Keratinocyte (primary cell): ENCODE data around the gene ZNF431. TPM values are rescaled to one million over a fixed set of nuclear protein-coding genes. Genes with fewer than 3 reads are reported as not detected.

ENCODE experiments used
- DNase-seq: peaks from one replicate; pipeline ENCODE4 v3.0.0-alpha.2; 2011; ENCODE audit warnings: low read depth, missing footprints, low spot score
- FAIRE-seq: peaks from 2 replicates; lab custom pipeline; 2011; peaks lifted over from hg19 to GRCh38; lab: Jason Lieb, UNC
- H2AFZ ChIP-seq: 2 replicates; pipeline ENCODE4 v1.6.0; 2012; ENCODE audit warnings: low read length, control low read depth, inconsistent platforms; ENCODE audit not compliant: control insufficient read depth
- H3K27ac ChIP-seq: 2 replicates; pipeline ENCODE4 v1.5.1; 2011; ENCODE audit warnings: low read length; ENCODE audit not compliant: control insufficient read depth, insufficient read depth
- H3K27me3 ChIP-seq: 3 replicates; pipeline ENCODE4 v1.6.0; 2011; ENCODE audit warnings: low read length; ENCODE audit not compliant: control insufficient read depth, insufficient read depth; ENCODE audit errors: extremely low read depth
- H3K36me3 ChIP-seq, 2 experiments: 2 replicates in 1 of 2; 3 replicates in 1 of 2; pipeline ENCODE4 v1.5.1; 2011; ENCODE audit warnings: low read length in 2 of 2, mild to moderate bottlenecking in 1 of 2; ENCODE audit not compliant: control insufficient read depth in 2 of 2, insufficient read depth in 2 of 2; ENCODE audit errors: extremely low read depth in 1 of 2
- H3K4me1 ChIP-seq: 3 replicates; pipeline ENCODE4 v1.5.1; 2011; ENCODE audit warnings: low read length; ENCODE audit not compliant: control insufficient read depth, insufficient read depth; ENCODE audit errors: extremely low read depth
- H3K4me2 ChIP-seq: 3 replicates; pipeline ENCODE4 v1.6.0; 2011; ENCODE audit warnings: low read depth, low read length; ENCODE audit not compliant: control insufficient read depth, insufficient read depth; ENCODE audit errors: extremely low read depth
- H3K4me3 ChIP-seq, 3 experiments: fragments of 200-600 bp in 1 of 3; sonication (generic) in 1 of 3; 2 replicates in 2 of 3; 3 replicates in 1 of 3; pipeline ENCODE4 v1.5.1; 2011 to 2016; ENCODE audit warnings: low read length in 3 of 3, mild to moderate bottlenecking in 3 of 3, control low read depth in 2 of 3, inconsistent platforms in 1 of 3, low read depth in 1 of 3, mixed read lengths in 1 of 3, mixed run types in 1 of 3, moderate library complexity in 1 of 3; ENCODE audit not compliant: control insufficient read depth in 2 of 3, insufficient read depth in 2 of 3; ENCODE audit errors: extremely low read depth in 1 of 3
- H3K79me2 ChIP-seq: 2 replicates; pipeline ENCODE4 v1.6.0; 2012; ENCODE audit warnings: low read length; ENCODE audit not compliant: control insufficient read depth, insufficient read depth
- H3K9ac ChIP-seq: 3 replicates; pipeline ENCODE4 v1.6.0; 2011; ENCODE audit warnings: low read length; ENCODE audit not compliant: control insufficient read depth, insufficient read depth; ENCODE audit errors: extremely low read depth
- H3K9me1 ChIP-seq: 3 replicates; pipeline ENCODE4 v1.6.0; 2011; ENCODE audit warnings: low read length; ENCODE audit not compliant: control insufficient read depth, insufficient read depth; ENCODE audit errors: extremely low read depth
- H3K9me3 ChIP-seq: 2 replicates; pipeline ENCODE4 v1.5.1; 2012; ENCODE audit warnings: low read depth, low read length; ENCODE audit not compliant: control insufficient read depth
- H4K20me1 ChIP-seq: 3 replicates; pipeline ENCODE4 v1.6.0; 2011; ENCODE audit warnings: low read length; ENCODE audit not compliant: control insufficient read depth, insufficient read depth; ENCODE audit errors: extremely low read depth
- EZH2 ChIP-seq: IDR thresholded peaks from one replicate; pipeline ENCODE4 v1.6.1; 2012; ENCODE audit warnings: inconsistent platforms, mild to moderate bottlenecking, low read length, moderate library complexity
- dilution Hi-C: fragments of 300-500 bp; cut with MboI; formaldehyde crosslinking; loops from one replicate; pipeline ENCODE4 v1.7.0; 2020; ENCODE audit warnings: low sequenced_read_pairs; ENCODE audit not compliant: extremely low pct_ligation_motif_present
- polyA plus RNA-seq, 5 experiments: library from polyadenylated mRNA; depleted of rRNA in 3 of 5; stranded (reverse) in 3 of 5; stranded (forward) in 1 of 5; unstranded in 1 of 5; fragments of >200 nt; gene quantifications; 1 replicate in 1 of 5; 2 replicates in 3 of 5; 3 replicates in 1 of 5; pipeline versions ENCODE4 v1.2.1 to v1.2.3, GENCODE V29; 2011 to 2012; ENCODE audit warnings: missing spikeins in 2 of 5, low read depth in 1 of 5, low replicate concordance in 1 of 5
- TF ChIP-seq, protein P1 (sequence below), 3 experiments: IDR thresholded peaks in 1 of 3; conservative IDR thresholded peaks in 1 of 3; optimal IDR thresholded peaks in 1 of 3; 2 replicates in 2 of 3; 3 replicates in 1 of 3; pipeline versions ENCODE3 to v1.5.1; 2011; ENCODE audit warnings: low read length in 3 of 3, mild to moderate bottlenecking in 3 of 3, moderate library complexity in 2 of 3, control low read depth in 1 of 3, inconsistent platforms in 1 of 3; ENCODE audit not compliant: insufficient read depth in 2 of 3; ENCODE audit errors: extremely low read depth in 1 of 3

Gene ZNF431
- polyA plus RNA-seq, 1 donor (not counting 4 experiments of a cell fraction or from before 2014, with no cell fraction given), result 15.7 TPM

- no peak overlapping the region for H3K4me2 ChIP-seq
- no peaks in the 10 kb centered on the region for H3K27me3 ChIP-seq
- no peaks in the 10 kb centered on the region for H3K79me2 ChIP-seq
- no peak overlapping the region for H3K9ac ChIP-seq
- dilution Hi-C loops, result no loop called here
- no peaks in the 10 kb centered on the region for H4K20me1 ChIP-seq
- no peak overlapping the region for H3K4me3 ChIP-seq
- TF ChIP-seq, protein P1, sequence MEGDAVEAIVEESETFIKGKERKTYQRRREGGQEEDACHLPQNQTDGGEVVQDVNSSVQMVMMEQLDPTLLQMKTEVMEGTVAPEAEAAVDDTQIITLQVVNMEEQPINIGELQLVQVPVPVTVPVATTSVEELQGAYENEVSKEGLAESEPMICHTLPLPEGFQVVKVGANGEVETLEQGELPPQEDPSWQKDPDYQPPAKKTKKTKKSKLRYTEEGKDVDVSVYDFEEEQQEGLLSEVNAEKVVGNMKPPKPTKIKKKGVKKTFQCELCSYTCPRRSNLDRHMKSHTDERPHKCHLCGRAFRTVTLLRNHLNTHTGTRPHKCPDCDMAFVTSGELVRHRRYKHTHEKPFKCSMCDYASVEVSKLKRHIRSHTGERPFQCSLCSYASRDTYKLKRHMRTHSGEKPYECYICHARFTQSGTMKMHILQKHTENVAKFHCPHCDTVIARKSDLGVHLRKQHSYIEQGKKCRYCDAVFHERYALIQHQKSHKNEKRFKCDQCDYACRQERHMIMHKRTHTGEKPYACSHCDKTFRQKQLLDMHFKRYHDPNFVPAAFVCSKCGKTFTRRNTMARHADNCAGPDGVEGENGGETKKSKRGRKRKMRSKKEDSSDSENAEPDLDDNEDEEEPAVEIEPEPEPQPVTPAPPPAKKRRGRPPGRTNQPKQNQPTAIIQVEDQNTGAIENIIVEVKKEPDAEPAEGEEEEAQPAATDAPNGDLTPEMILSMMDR (optimal IDR thresholded peaks at IDR 0.05 in 1 of 3, IDR thresholded peaks at IDR 0.05 in 1 of 3, conservative IDR thresholded peaks at IDR 0.05 in 1 of 3; ENCODE audit: extremely low read depth in 1 of 3, insufficient read depth in 2 of 3, low read length in 3 of 3), result no peak
- TF ChIP-seq EZH2, result no peak
- DNase-seq, result no peak
- H3K4me1 ChIP-seq, result no peaks in the 10 kb centered on the region
- H3K9me1 ChIP-seq, result no peaks in the 10 kb centered on the region
- no peak overlapping the region for H2AFZ ChIP-seq
- no peak overlapping the region for H3K27ac ChIP-seq
- FAIRE-seq, result no peak
- no peaks in the 10 kb centered on the region for H3K9me3 ChIP-seq
- no peaks in the 10 kb centered on the region for H3K36me3 ChIP-seq
These were observed 12.7 kb upstream of the ZNF431 start for GRCh38 chr19:21128901-21129698.

GRCh38 chr19:21130097-21130775 is 11.6 kb upstream of the ZNF431 start:
- DNase-seq (no peak), FAIRE-seq (no peak)
- Histone ChIP-seq H4K20me1 (no peaks in the 10 kb centered on the region), H3K9me3 (no peaks in the 10 kb centered on the region), H3K9ac (no peak overlapping the region), H3K27me3 (no peaks in the 10 kb centered on the region), H2AFZ (no peak overlapping the region), H3K79me2 (no peaks in the 10 kb centered on the region), H3K4me3 (no peak overlapping the region), H3K4me2 (no peak overlapping the region), H3K4me1 (no peaks in the 10 kb centered on the region), H3K9me1 (no peaks in the 10 kb centered on the region), H3K36me3 (no peaks in the 10 kb centered on the region), H3K27ac (no peak overlapping the region)
- TF ChIP-seq EZH2, result no peak
- TF ChIP-seq, protein P1 (optimal IDR thresholded peaks at IDR 0.05 in 1 of 3, IDR thresholded peaks at IDR 0.05 in 1 of 3, conservative IDR thresholded peaks at IDR 0.05 in 1 of 3; ENCODE audit: extremely low read depth in 1 of 3, insufficient read depth in 2 of 3, low read length in 3 of 3), result no peak
- dilution Hi-C loops, result no loop called here
